T47D (cell line): ENCODE measurements around the gene DCTN4.

Experiments used
- DNase-seq, 2 experiments: peaks; one replicate each; pipeline versions ENCODE4 v3.0.0 to v3.0.0-alpha.2; 2011 to 2012; ENCODE audit warnings: low read depth in 1 of 2, low spot score in 1 of 2
- JUND ChIP-seq: IDR thresholded peaks from 2 replicates; pipeline ENCODE4 v1.6.1; 2012; ENCODE audit warnings: low read depth
- in situ Hi-C: cut with HindIII; loops from 2 replicates; pipeline ENCODE4 v1.10.0; 2016; ENCODE audit warnings: low sequenced_read_pairs, low pct_unique_long_range_greater_than_20kb

The DCTN4 gene

GRCh38 chr5:150783422-150783928, 24.7 kb upstream of the DCTN4 start:
- TF ChIP-seq JUND: no peak
- DNase-seq: peak; percentile 59 to 92
- in situ Hi-C loops: no loop called here

GRCh38 chr5:150782850-150783249, 24.0 kb upstream of the DCTN4 start:
- DNase-seq: no peak
- TF ChIP-seq JUND: no peak
- in situ Hi-C loops: no loop called here

DNA sequence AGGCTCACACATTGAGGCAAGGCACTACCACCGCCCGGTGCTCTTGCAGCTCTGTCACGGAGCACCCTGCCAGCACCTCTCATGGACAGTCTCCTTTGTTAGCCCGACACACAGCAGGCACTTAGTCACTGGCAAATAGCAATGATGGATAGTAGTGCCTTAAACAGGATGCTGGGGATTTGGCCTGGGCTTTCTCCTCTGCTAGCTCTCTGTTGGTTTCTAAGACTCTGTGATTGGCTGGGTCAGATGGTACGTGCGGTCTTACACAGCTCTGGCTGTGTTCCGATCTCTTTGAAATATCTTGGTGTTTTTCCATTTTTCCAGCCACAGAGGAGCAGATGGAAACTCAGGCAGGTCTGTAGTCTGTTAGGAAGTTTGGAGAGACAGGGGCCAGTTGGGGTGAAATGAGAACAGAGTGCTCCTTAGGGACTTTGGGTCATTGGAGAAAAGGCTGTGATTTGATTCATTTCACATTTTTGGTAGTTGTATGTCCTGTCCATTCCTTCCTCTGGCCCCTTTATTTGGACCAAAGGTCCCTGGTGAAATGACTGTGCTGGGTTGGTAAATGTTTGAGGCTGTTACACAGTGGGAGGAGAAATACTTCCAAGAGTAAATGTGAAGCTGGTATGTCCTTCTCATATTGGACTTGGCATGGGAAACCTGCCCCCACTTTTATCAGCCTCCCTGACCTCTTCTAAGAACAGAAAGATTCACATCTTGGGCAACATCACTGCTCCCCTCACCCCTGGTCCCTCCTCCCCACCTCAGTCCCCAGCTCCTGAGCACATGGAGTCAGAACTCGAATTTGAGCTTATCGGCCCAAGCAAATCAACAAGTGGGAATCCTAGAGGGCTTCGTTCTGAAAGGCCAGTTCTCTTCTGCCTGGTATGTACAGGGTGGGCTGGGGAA, 23.1 kb upstream of the DCTN4 start:
- DNase-seq: no peak
- no peak for TF ChIP-seq JUND
- in situ Hi-C loops: no loop called here

DNA sequence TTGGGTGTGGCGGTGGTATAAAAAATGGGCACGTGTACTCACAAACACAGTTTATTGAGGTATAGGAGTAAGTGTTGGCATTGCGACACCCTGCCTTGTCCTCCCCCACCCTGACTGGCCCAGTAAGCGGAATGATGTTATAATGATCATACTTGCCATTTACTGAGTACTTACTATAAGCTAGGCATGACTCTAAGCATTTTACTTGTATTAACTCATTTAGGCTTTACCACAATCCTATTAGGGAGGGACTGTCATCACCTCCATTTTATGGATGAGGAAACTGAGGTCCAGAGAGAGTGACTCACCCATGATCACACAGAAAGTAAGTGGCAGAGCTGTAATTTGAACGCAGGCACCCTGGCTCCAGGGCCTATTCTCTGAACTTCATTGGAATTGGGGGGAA, 22.0 kb upstream of the DCTN4 start:
- in situ Hi-C loops: no loop called here
- no peak for DNase-seq
- no peak for TF ChIP-seq JUND

- in situ Hi-C loops: no loop called here
- no peak for DNase-seq
- TF ChIP-seq JUND: no peak
Observed at GRCh38 chr5:150780187-150780692, 21.4 kb upstream of the DCTN4 start.

DNA sequence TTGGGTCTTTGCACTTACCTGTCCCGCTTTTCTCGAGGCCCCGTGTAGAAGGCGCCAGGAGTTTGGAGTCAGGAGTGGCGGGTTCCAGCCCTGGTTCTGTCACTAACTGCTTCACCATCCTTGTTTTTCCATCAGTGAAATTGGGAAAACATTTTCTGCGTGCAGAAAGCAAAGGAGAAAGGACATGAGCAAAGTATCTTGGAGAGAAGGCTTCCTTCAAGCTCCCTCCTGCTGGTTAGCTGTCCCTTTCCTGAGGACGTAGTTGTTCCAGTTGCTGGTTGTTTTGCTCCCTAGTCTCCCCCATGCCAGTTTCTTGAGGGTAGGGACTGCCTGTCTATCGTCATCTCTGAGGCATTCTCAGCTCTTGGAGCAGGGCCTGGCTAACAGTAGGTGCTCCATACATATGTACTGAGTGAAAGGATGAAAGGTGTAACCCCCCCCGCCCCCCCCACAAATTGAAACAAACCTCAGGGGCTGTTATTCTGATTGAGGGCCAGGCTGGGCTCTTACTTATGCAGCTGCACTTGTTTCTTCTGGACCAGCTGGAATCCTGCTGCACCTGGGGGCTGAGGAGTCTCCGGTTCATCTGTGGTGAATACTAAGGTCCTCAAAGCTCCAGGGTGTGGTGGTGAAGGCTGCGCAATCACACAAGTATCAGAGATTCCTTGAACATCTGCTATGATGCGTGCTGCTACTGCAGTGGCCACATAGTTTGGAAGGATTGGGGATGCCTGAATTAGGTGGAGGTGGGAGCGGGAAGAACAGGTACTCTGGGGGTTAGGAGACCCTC, 20.8 kb upstream of the DCTN4 start:
- no peak for DNase-seq
- TF ChIP-seq JUND: no peak
- in situ Hi-C loops: no loop called here

DNA sequence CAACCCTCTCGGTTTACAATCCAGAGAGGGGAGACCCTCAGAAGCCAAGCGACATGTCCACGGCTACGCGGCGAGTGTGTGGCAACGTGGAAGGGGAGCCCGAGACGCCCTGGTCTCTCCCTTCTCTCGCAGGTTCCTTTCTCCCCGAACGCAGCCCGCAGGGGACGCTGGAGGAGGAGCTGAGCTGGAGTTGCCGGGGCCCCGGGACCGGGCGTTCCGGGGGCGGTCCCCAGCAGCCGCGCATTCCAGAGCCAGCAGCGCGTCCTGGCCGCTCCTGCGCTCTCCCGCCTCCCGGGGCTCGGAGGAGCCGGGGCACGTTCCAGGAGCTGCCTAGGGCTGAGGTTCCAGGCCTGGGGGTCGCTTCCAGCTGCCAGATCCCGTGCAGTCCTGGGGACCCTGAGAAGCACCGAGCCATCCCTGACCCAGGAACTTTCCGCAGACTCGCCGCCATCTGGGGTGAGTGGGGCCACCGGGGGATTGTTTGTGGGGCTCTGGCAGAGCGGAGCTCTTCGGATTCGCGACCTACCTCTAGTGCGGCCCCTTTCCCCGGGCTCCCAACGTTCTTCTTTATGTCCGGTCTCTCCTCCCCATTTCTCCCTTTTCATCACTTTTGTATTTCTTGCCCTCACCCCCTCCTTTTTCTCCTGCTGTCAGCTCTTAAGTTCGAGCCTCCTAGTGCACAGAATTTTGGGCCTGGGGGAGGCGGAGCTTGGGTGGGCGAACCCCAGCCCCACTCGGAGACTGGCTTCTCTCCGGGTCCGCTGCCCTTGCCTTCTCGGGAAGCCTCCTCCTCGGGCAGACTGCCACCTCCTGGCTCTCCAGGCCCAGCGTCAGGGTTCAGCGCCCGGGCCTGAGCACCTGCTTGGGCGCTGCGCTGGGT, 19.9 kb upstream of the DCTN4 start, which contains the start of gene SMIM3:
Gene SMIM3 (plus strand): TSS at position 241 of the 880 bp plus-strand sequence. CDS start 16,684 bp downstream, outside the sequence.
- in situ Hi-C loops: no loop called here
- no peak for TF ChIP-seq JUND
- DNase-seq: peak; percentile 61 to 88

GRCh38 chr5:150778088-150778516, 19.3 kb upstream of the DCTN4 start:
- peak in 1 of 2 experiments; percentile 44 for DNase-seq
- TF ChIP-seq JUND: no peak
- in situ Hi-C loops: no loop called here

DNA sequence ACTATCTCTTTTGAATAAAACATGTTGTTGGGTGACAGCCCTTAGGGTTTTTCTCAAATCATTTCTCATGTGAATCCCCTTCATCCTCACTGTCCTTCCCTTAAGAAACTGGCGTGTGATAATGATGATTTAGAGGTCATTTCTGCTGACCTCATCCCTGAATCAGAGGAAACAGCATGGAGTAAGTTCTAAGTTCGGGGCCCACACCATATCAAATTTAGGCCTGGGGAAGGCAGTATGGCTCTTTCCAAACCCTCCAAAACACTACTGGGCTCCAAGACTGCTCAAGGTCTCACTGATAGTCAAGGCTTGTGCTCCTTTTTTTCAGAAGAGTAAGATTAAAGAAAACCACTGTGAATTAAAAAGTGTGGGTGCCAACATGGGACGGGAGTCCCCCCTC, 18.9 kb upstream of the DCTN4 start:
- DNase-seq: no peak
- TF ChIP-seq JUND: no peak
- in situ Hi-C loops: no loop called here

GRCh38 chr5:150774145-150774544, 15.3 kb upstream of the DCTN4 start:
- no peak for DNase-seq
- TF ChIP-seq JUND: no peak
- in situ Hi-C loops: no loop called here

- in situ Hi-C loops: no loop called here
- DNase-seq: no peak
Observed at GRCh38 chr5:150771034-150771795, 12.4 kb upstream of the DCTN4 start.

More at GRCh38 chr5:150771034-150771795, 12.4 kb upstream of the DCTN4 start:
- TF ChIP-seq JUND: no peak
